Prostate gland (tissue), 2 donors: ENCODE measurements around the gene LMTK2. TPM values are rescaled to one million over a fixed set of nuclear protein-coding genes. Genes with fewer than 3 reads are reported as not detected.

Experiments used
- DNase-seq: peaks from one replicate; pipeline ENCODE4 v3.0.0-alpha.2; 2019; ENCODE audit warnings: low spot score
- H3K27ac ChIP-seq, 2 donors: fragments of 200-600 bp; sonication (generic); 2 replicates each; pipeline ENCODE4 v1.5.1; 2017 to 2019
- H3K27me3 ChIP-seq: fragments of 200-600 bp; sonication (generic); replicated peaks from 2 replicates; pipeline ENCODE4 v1.5.1; 2019; ENCODE audit not compliant: insufficient read depth
- H3K36me3 ChIP-seq, 2 donors: fragments of 200-600 bp; sonication (generic); 1 replicate in 1 of 2; 2 replicates in 1 of 2; pipeline versions ENCODE4 v1.5.1 to v1.8.1; 2017 to 2019
- H3K4me1 ChIP-seq: fragments of 200-600 bp; sonication (generic); replicated peaks from 2 replicates; pipeline ENCODE4 v1.5.1; 2019
- H3K4me3 ChIP-seq, 2 donors: fragments of 200-600 bp; sonication (generic); 2 replicates each; pipeline ENCODE4 v1.5.1; 2017 to 2019
- H3K9me3 ChIP-seq: fragments of 200-600 bp; sonication (generic); 2 replicates; pipeline ENCODE4 v1.5.1; 2017
- POLR2A ChIP-seq: fragments of 450-650 bp; IDR thresholded peaks from one replicate; pipeline ENCODE4 v1.6.1; 2016; ENCODE audit warnings: antibody characterized with exemption, mild to moderate bottlenecking
- POLR2AphosphoS5 ChIP-seq: sonication (generic); formaldehyde crosslinking; IDR thresholded peaks from one replicate; pipeline ENCODE4 v1.6.1; 2017; ENCODE audit warnings: antibody characterized with exemption
- WGBS: methylation state at CpG from one replicate; pipeline ENCODE4 v1.1.5; 2018; 5-methylcytosine and 5-hydroxymethylcytosine counted together
- intact Hi-C: fragments of 100-400 bp; cut with DNase I; formaldehyde crosslinking; loops from one replicate; pipeline ENCODE4 v1.14.2; 2022
- total RNA-seq, 2 donors: library from RNA; depleted of rRNA; stranded (reverse); fragments of >200 nt; gene quantifications; one replicate each; pipeline ENCODE4 v1.1.0, GENCODE V29; 2016
- TF ChIP-seq, protein P1 (sequence below), 4 experiments: fragments of 200-600 bp in 2 of 4; fragments of 450-650 bp in 2 of 4; sonication (generic) in 2 of 4; IDR thresholded peaks; 1 replicate in 3 of 4; 2 replicates in 1 of 4; pipeline ENCODE4 v1.5.1; 2016 to 2019; ENCODE audit warnings: antibody characterized with exemption in 4 of 4, mild to moderate bottlenecking in 2 of 4, moderate library complexity in 2 of 4

LMTK2 gene
- total RNA-seq, 2 donors from 2014 or later = 22.2 to 37.4 TPM

GRCh38 chr7:98211676-98212531, 105.2 kb downstream of the LMTK2 start:
- intact Hi-C loops = no loop called here
- Histone ChIP-seq H3K9me3 (no peaks in the 10 kb centered on the region), H3K4me3 (peak overlapping the region; percentile 40 to 51), H3K36me3 (no peaks in the 10 kb centered on the region), H3K27me3 (no peaks in the 10 kb centered on the region), H3K4me1 (peaks cover 3% of the 10 kb centered on the region), H3K27ac (peak overlapping the region; percentile 71 to 88)
- DNase-seq = no peak
- TF ChIP-seq POLR2A = no peak
- TF ChIP-seq POLR2AphosphoS5 = no peak
- TF ChIP-seq, protein P1, sequence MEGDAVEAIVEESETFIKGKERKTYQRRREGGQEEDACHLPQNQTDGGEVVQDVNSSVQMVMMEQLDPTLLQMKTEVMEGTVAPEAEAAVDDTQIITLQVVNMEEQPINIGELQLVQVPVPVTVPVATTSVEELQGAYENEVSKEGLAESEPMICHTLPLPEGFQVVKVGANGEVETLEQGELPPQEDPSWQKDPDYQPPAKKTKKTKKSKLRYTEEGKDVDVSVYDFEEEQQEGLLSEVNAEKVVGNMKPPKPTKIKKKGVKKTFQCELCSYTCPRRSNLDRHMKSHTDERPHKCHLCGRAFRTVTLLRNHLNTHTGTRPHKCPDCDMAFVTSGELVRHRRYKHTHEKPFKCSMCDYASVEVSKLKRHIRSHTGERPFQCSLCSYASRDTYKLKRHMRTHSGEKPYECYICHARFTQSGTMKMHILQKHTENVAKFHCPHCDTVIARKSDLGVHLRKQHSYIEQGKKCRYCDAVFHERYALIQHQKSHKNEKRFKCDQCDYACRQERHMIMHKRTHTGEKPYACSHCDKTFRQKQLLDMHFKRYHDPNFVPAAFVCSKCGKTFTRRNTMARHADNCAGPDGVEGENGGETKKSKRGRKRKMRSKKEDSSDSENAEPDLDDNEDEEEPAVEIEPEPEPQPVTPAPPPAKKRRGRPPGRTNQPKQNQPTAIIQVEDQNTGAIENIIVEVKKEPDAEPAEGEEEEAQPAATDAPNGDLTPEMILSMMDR (IDR thresholded peaks at IDR 0.05) = no peak
- 86% methylated on average over 41 of the region's 49 CpGs for WGBS

DNA sequence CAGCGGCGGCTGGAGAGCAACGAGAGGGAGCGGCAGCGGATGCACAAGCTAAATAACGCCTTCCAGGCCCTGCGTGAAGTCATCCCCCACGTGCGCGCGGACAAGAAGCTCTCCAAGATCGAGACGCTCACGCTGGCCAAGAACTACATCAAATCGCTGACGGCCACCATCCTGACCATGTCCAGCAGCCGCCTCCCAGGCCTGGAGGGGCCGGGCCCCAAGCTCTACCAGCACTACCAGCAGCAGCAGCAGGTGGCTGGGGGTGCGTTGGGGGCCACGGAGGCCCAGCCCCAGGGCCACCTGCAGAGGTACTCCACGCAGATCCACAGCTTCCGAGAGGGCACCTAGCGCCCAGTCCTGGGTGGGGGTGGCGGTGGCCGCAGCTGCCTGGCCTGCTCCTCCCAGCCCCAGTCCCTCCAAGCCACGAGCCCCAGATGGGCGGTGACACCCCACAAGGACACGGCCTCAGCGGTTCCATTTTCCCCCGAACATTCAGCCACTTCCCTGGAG, 105.9 kb downstream of the LMTK2 start:
- WGBS = 88% methylated on average over 26 of the region's 30 CpGs
- DNase-seq = no peak
- peak overlapping the region; percentile 71 to 88 for H3K27ac ChIP-seq
- H3K9me3 ChIP-seq = no peaks in the 10 kb centered on the region
- peak overlapping the region in 1 of 2 donors; percentile 51 for H3K4me3 ChIP-seq
- no peaks in the 10 kb centered on the region for H3K27me3 ChIP-seq
- peaks cover 4% of the 10 kb centered on the region for H3K4me1 ChIP-seq
- intact Hi-C loops = no loop called here
- TF ChIP-seq, protein P1 (IDR thresholded peaks at IDR 0.05) = no peak
- no peak for TF ChIP-seq POLR2A
- TF ChIP-seq POLR2AphosphoS5 = no peak
- H3K36me3 ChIP-seq = no peaks in the 10 kb centered on the region

DNA sequence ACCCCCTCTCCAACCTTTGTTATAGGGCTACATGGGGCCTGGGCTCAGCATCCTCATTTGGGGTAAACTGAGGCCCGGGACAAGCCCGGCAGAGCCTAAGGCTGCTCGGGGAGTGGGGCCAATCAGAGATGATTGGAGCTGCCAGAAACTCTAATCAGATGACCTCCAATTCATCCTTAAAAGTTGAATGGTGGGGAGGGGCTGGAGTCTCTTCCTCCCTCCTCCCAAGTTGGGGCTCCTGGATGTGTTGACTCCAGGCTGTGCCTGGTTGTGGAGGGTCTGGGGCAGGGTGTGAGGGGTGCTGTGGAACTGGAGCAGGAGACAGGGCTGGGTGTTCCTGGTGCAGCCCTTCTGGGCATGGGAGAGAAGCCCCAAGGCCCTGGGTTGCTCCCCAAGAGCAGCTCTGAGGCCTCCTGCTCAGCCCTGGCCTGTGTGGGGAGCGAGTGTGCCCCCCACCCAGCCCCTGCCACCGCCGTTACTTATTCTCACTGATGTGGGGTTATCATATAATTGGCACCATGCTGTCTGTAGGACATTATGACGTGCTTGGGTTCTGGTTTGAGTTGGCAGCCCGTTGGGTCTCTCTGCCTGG, 106.7 kb downstream of the LMTK2 start:
- Histone ChIP-seq H3K27me3 (no peaks in the 10 kb centered on the region), H3K4me1 (peaks cover 9% of the 10 kb centered on the region), H3K27ac (peak overlapping the region; percentile 71 to 88), H3K36me3 (no peaks in the 10 kb centered on the region), H3K4me3 (no peak overlapping the region), H3K9me3 (no peaks in the 10 kb centered on the region)
- WGBS = 83% methylated on average over 8 of the region's 8 CpGs
- intact Hi-C loops = no loop called here
- no peak for TF ChIP-seq POLR2A
- no peak for DNase-seq

DNA sequence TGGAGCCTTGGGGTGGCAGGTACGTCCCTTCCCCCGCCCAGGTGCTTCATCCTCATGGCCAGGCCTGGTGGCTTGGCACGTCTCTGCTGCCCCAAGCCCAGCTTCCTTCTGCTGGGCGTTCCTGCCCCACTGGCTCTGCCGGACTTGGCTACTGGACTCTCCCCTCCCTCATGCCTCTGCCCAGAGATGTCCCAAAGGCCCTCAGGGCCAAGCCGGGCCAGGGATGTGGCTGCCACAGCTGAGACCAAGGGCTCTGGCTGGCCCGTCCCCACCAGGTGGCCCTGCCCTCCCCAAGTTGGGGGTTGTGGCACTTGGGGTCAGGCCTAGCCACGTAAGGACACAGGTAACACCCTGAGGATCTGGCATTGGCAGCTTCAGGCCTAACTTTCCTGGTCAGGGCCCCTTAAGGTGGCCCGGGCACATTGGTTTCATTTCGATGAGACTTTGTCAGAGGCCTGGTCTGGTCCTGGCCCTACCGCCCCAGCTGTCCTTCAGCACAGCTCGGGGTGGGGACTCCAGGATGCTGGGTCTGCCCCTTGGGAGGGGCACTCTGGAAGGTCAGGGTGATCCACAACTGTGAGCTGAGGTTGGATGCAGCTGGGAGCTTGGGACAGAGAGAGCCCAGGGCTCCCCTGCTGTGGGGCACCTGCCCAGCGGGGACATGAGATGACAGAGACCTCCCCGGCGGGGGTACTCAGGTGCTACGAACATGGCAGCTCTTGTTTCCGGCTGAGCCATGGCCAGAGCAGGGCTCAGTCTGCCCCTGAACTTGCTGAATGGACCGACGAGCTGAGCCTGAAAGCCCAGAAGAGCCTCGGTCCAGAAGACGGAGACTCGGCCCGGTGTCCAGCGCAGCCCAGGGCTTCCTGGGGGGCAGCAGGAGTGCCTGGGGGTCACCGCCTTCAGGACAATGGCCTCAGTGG, 107.5 kb downstream of the LMTK2 start:
- H3K27me3 ChIP-seq = no peaks in the 10 kb centered on the region
- DNase-seq = peak; percentile 71
- no peaks in the 10 kb centered on the region for H3K9me3 ChIP-seq
- peak overlapping the region; percentile 71 to 88 for H3K27ac ChIP-seq
- no peaks in the 10 kb centered on the region for H3K36me3 ChIP-seq
- 81% methylated on average over 23 of the region's 25 CpGs for WGBS
- intact Hi-C loops = no loop called here
- H3K4me3 ChIP-seq = no peak overlapping the region
- TF ChIP-seq POLR2A (no peak), POLR2AphosphoS5 (peak; percentile 82)
- TF ChIP-seq, protein P1 (IDR thresholded peaks at IDR 0.05) = no peak
- peaks cover 9% of the 10 kb centered on the region for H3K4me1 ChIP-seq
